Natural killer cell (primary cell): Measurements from ENCODE around the gene ACTC1. TPM values are rescaled to one million over a fixed set of nuclear protein-coding genes. Genes with fewer than 3 reads are reported as not detected.

Experiments used
- ATAC-seq, 3 donors: fragments of 150-1000 bp in 2 of 3; fragments of 200-7000 bp in 1 of 3; cut with Tn5 transposase; 1 replicate in 1 of 3; 2 replicates in 2 of 3; pipeline ENCODE4 v1.10.0; 2021; ENCODE audit warnings: mild to moderate bottlenecking in 2 of 3, moderate library complexity in 2 of 3
- DNase-seq, 2 donors: peaks; one replicate each; pipeline versions ENCODE4 v3.0.0 to v3.0.0-alpha.2; 2013 to 2021; ENCODE audit warnings: mixed read lengths in 1 of 2
- H3K27ac ChIP-seq: one replicate; pipeline ENCODE4 v1.5.1; 2013; ENCODE audit warnings: mild to moderate bottlenecking, low read length
- H3K27me3 ChIP-seq: one replicate; pipeline ENCODE4 v1.6.1; 2013; ENCODE audit warnings: low read length; ENCODE audit not compliant: control insufficient read depth, insufficient read depth
- H3K36me3 ChIP-seq: one replicate; pipeline ENCODE4 v1.6.1; 2013; ENCODE audit warnings: low read length; ENCODE audit not compliant: control insufficient read depth, insufficient read depth
- H3K4me1 ChIP-seq: one replicate; pipeline ENCODE4 v1.6.1; 2013; ENCODE audit warnings: low read length; ENCODE audit not compliant: control insufficient read depth, insufficient read depth
- H3K4me3 ChIP-seq: one replicate; pipeline ENCODE4 v1.5.1; 2013; ENCODE audit warnings: low read length
- H3K9me3 ChIP-seq: one replicate; pipeline ENCODE4 v1.6.1; 2013; ENCODE audit warnings: low read length; ENCODE audit not compliant: control insufficient read depth, insufficient read depth
- H3K27ac Mint-ChIP-seq, 2 donors: one replicate each; pipeline ENCODE4 v1.8.0; 2022; ENCODE audit warnings: mild to moderate bottlenecking in 2 of 2, mixed read lengths in 2 of 2, moderate library complexity in 1 of 2
- H3K27me3 Mint-ChIP-seq, 2 donors: one replicate each; pipeline ENCODE4 v1.8.0; 2022; ENCODE audit warnings: low read depth in 2 of 2, mixed read lengths in 2 of 2
- H3K36me3 Mint-ChIP-seq: one replicate; pipeline ENCODE4 v1.8.0; 2022; ENCODE audit warnings: mixed read lengths
- H3K4me1 Mint-ChIP-seq, 2 donors: one replicate each; pipeline ENCODE4 v1.8.0; 2022; ENCODE audit warnings: mixed read lengths in 2 of 2
- H3K4me3 Mint-ChIP-seq: one replicate; pipeline ENCODE4 v1.8.0; 2022; ENCODE audit warnings: mild to moderate bottlenecking, moderate library complexity, mixed read lengths
- H3K9me3 Mint-ChIP-seq, 2 donors: one replicate each; pipeline ENCODE4 v1.8.0; 2022; ENCODE audit warnings: mixed read lengths in 2 of 2
- WGBS: methylation state at CpG from one replicate; pipeline ENCODE4 v1.1.7; 2013; ENCODE audit warnings: missing lambda C conversion rate; ENCODE audit not compliant: insufficient coverage; 5-methylcytosine and 5-hydroxymethylcytosine counted together
- intact Hi-C: fragments of 100-400 bp; cut with micrococcal nuclease; formaldehyde crosslinking; loops from one replicate; pipeline ENCODE4 v1.14.2; 2022
- total RNA-seq, 4 donors: library from RNA; stranded (reverse); fragments of 120-200 nt in 1 of 4; gene quantifications; one replicate each; pipeline versions ENCODE4 v1.2.3 to v1.2.4, GENCODE V29; 2013 to 2022
- TF ChIP-seq, protein P1 (sequence below): fragments of 200-600 bp; IDR thresholded peaks from one replicate; pipeline ENCODE4 v1.8.0; 2022; ENCODE audit warnings: antibody characterized with exemption

ACTC1 gene
- total RNA-seq, 3 donors from 2014 or later (not counting 1 experiment from before 2014, with no cell fraction given) = not detected

DNA sequence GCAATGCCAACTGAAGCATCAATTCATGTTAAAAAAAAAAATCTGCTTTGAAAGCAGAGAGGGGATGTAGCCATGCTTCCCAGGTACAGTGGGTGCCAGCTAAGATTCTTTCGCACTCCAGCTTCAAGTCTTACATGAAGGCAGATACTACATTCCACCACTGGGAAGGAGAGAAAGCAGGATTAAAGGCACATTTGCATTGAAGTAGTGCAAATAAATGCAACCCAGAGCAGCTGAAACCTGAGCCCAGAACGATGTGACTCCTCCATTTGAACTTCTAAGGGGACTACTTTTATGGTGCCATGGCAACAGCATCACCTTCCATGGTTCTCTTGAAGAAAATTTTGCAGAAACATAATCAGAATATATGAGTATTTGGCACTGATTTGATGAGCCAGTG lies 21.4 kb downstream of the ACTC1 start:
- no peaks in the 10 kb centered on the region for H3K9me3 Mint-ChIP-seq
- TF ChIP-seq, protein P1, sequence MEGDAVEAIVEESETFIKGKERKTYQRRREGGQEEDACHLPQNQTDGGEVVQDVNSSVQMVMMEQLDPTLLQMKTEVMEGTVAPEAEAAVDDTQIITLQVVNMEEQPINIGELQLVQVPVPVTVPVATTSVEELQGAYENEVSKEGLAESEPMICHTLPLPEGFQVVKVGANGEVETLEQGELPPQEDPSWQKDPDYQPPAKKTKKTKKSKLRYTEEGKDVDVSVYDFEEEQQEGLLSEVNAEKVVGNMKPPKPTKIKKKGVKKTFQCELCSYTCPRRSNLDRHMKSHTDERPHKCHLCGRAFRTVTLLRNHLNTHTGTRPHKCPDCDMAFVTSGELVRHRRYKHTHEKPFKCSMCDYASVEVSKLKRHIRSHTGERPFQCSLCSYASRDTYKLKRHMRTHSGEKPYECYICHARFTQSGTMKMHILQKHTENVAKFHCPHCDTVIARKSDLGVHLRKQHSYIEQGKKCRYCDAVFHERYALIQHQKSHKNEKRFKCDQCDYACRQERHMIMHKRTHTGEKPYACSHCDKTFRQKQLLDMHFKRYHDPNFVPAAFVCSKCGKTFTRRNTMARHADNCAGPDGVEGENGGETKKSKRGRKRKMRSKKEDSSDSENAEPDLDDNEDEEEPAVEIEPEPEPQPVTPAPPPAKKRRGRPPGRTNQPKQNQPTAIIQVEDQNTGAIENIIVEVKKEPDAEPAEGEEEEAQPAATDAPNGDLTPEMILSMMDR = no peak
- WGBS = 55% methylated on average over 2 of the region's 2 CpGs
- Histone ChIP-seq H3K4me3 (no peak overlapping the region), H3K27me3 (no peaks in the 10 kb centered on the region), H3K9me3 (no peaks in the 10 kb centered on the region), H3K4me1 (no peaks in the 10 kb centered on the region), H3K27ac (no peak overlapping the region), H3K36me3 (no peaks in the 10 kb centered on the region)
- intact Hi-C loops = no loop called here
- DNase-seq = no peak
- H3K36me3 Mint-ChIP-seq = no peaks in the 10 kb centered on the region
- H3K27ac Mint-ChIP-seq = no peak overlapping the region
- H3K4me1 Mint-ChIP-seq = no peaks in the 10 kb centered on the region
- H3K27me3 Mint-ChIP-seq = peaks cover 19 to 45% of the 10 kb centered on the region in 2 donors
- H3K4me3 Mint-ChIP-seq = no peak overlapping the region
- no peak for ATAC-seq

GRCh38 chr15:34773013-34773412 lies 22.3 kb downstream of the ACTC1 start:
- ATAC-seq (no peak), DNase-seq (no peak)
- Mint-ChIP-seq H3K36me3 (no peaks in the 10 kb centered on the region), H3K9me3 (no peaks in the 10 kb centered on the region), H3K27me3 (peaks cover 19 to 53% of the 10 kb centered on the region in 2 donors), H3K27ac (no peak overlapping the region), H3K4me1 (no peaks in the 10 kb centered on the region), H3K4me3 (no peak overlapping the region)
- TF ChIP-seq, protein P1 = no peak
- intact Hi-C loops = no loop called here
- H3K27ac ChIP-seq = no peak overlapping the region
- H3K36me3 ChIP-seq = no peaks in the 10 kb centered on the region
- no peak overlapping the region for H3K4me3 ChIP-seq
- no peaks in the 10 kb centered on the region for H3K27me3 ChIP-seq
- H3K9me3 ChIP-seq = no peaks in the 10 kb centered on the region
- H3K4me1 ChIP-seq = no peaks in the 10 kb centered on the region

DNA sequence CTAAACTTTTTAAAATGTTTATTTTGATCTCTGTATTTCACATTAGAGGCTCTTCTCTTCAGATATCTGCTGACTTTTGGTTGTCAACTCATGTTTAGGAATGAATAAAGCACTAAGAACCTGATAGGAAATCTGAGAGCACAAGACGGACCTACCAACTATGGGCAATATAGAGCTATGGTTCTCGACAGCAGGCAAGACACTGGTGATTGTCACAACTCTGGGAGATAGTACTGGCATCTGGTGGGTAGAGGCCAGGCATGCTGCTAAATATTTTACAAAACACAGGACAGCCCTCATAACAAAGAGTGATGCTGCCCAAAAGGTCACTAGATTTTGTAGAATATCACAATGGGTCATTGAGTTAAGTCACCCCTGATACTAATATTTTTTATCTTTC lies 23.0 kb downstream of the ACTC1 start:
- H3K9me3 Mint-ChIP-seq = no peaks in the 10 kb centered on the region
- no peaks in the 10 kb centered on the region for H3K27me3 ChIP-seq
- TF ChIP-seq, protein P1 = no peak
- peaks cover 19 to 53% of the 10 kb centered on the region in 2 donors for H3K27me3 Mint-ChIP-seq
- ATAC-seq (no peak), DNase-seq (no peak)
- H3K36me3 ChIP-seq = no peaks in the 10 kb centered on the region
- no peaks in the 10 kb centered on the region for H3K4me1 Mint-ChIP-seq
- no peak overlapping the region for H3K27ac ChIP-seq
- no peaks in the 10 kb centered on the region for H3K9me3 ChIP-seq
- 96% methylated on average over 2 of the region's 2 CpGs for WGBS
- H3K4me3 ChIP-seq = no peak overlapping the region
- intact Hi-C loops = no loop called here
- no peak overlapping the region for H3K4me3 Mint-ChIP-seq
- no peak overlapping the region for H3K27ac Mint-ChIP-seq
- no peaks in the 10 kb centered on the region for H3K36me3 Mint-ChIP-seq
- H3K4me1 ChIP-seq = no peaks in the 10 kb centered on the region

DNA sequence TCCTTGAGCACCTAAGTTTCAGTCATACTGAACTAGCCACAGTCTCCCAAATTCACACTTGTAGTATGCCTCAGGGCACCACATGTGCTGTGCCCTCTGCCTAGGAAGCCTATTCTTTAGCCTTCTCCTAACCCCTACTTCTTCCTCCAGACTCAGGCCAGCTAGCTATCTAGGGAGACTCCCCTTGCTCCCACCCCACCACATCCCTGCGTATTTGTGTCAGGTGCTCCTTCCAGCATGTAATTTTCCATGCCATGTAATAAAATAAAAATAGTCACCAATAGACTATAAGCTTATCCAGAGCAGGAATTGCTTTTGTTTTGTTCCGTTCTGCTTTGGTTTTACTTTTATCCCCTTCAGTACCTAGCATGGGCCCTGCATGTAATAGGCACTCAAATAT lies 25.6 kb downstream of the ACTC1 start:
- H3K4me1 ChIP-seq = no peaks in the 10 kb centered on the region
- intact Hi-C loops = no loop called here
- H3K27ac ChIP-seq = no peak overlapping the region
- Mint-ChIP-seq H3K27me3 (peaks cover 16 to 49% of the 10 kb centered on the region in 2 donors), H3K36me3 (no peaks in the 10 kb centered on the region), H3K4me3 (no peak overlapping the region), H3K4me1 (no peaks in the 10 kb centered on the region), H3K27ac (no peak overlapping the region), H3K9me3 (no peaks in the 10 kb centered on the region)
- ATAC-seq (no peak), DNase-seq (no peak)
- no peaks in the 10 kb centered on the region for H3K27me3 ChIP-seq
- no peak overlapping the region for H3K4me3 ChIP-seq
- TF ChIP-seq, protein P1 = no peak
- WGBS = 86% methylated on average over 2 of the region's 2 CpGs
- no peaks in the 10 kb centered on the region for H3K9me3 ChIP-seq
- no peaks in the 10 kb centered on the region for H3K36me3 ChIP-seq
